HepG2 (cell line): ENCODE measurements around the gene APOA1. TPM values are rescaled to one million over a fixed set of nuclear protein-coding genes. Genes with fewer than 3 reads are reported as not detected.

Source experiments
- ASH2L ChIP-seq: fragments of 300-600, 200-600 bp; sonication (generic); IDR thresholded peaks from 2 replicates; pipeline ENCODE4 v1.7.0; 2017; ENCODE audit warnings: low read depth, mild to moderate bottlenecking, moderate library complexity, mixed read lengths, low read length; ENCODE audit not compliant: insufficient read length
- CHD4 ChIP-seq: fragments of 200-600 bp; sonication (generic); IDR thresholded peaks from 2 replicates; pipeline ENCODE4 v1.7.0; 2017; ENCODE audit warnings: mild to moderate bottlenecking, low read length, borderline replicate concordance
- FOXA1 ChIP-seq, 2 experiments: fragments of 450-650 bp in 1 of 2; sonication (generic) in 1 of 2; formaldehyde crosslinking in 1 of 2; IDR thresholded peaks; 2 replicates each; pipeline versions ENCODE4 v1.4.0 to v1.6.1; 2016 to 2020; ENCODE audit warnings: missing genetic modification reagents in 1 of 2
- JUND ChIP-seq: sonication (generic); formaldehyde crosslinking; IDR thresholded peaks from 2 replicates; pipeline ENCODE4 v1.8.0; 2022; ENCODE audit warnings: mild to moderate bottlenecking, missing genetic modification reagents
- MAFF ChIP-seq: IDR thresholded peaks from 2 replicates; pipeline ENCODE4 v1.6.1; 2011; ENCODE audit warnings: low read depth, low read length, improper control_type of control experiment
- PTBP1 ChIP-seq: fragments of 200-400 bp; formaldehyde crosslinking; IDR thresholded peaks from 2 replicates; pipeline ENCODE4 v1.6.1; 2018; ENCODE audit warnings: low read length, low read depth; ENCODE audit not compliant: poor library complexity, severe bottlenecking
- RFX5 ChIP-seq: IDR thresholded peaks from 2 replicates; pipeline ENCODE4 v1.6.1; 2011; ENCODE audit warnings: low read depth, low read length, improper control_type of control experiment
- TEF ChIP-seq: sonication (generic); formaldehyde crosslinking; IDR thresholded peaks from 2 replicates; pipeline ENCODE4 v1.5.0; 2020; ENCODE audit warnings: missing genetic modification reagents
- ZNF235 ChIP-seq: sonication (generic); formaldehyde crosslinking; IDR thresholded peaks from 2 replicates; pipeline ENCODE4 v1.8.1; 2023; ENCODE audit warnings: mild to moderate bottlenecking, missing genetic modification reagents, borderline replicate concordance
- ZNF24 ChIP-seq: fragments of 450-650 bp; IDR thresholded peaks from 2 replicates; pipeline ENCODE4 v1.6.1; 2017; ENCODE audit warnings: antibody characterized with exemption, mild to moderate bottlenecking
- ZNF704 ChIP-seq: sonication (generic); formaldehyde crosslinking; IDR thresholded peaks from 2 replicates; pipeline ENCODE4 v1.8.1; 2023; ENCODE audit warnings: mild to moderate bottlenecking, inconsistent platforms, moderate library complexity, missing genetic modification reagents, borderline replicate concordance
- ZSCAN22 ChIP-seq: sonication (generic); formaldehyde crosslinking; IDR thresholded peaks from 2 replicates; pipeline ENCODE4 v1.4.0; 2020; ENCODE audit warnings: mild to moderate bottlenecking, missing genetic modification reagents
- polyA plus RNA-seq, 8 experiments: library from polyadenylated mRNA; depleted of rRNA in 3 of 8; stranded (reverse) in 7 of 8; unstranded in 1 of 8; fragments of >200 nt; fragmentation: Illumina TruSeq in 4 of 8; extraction: Trizol in 4 of 8; gene quantifications; 2 replicates each; pipeline versions ENCODE4 v1.2.1 to v1.2.3, GENCODE V29; 2011 to 2016; ENCODE audit warnings: low read depth in 4 of 8, missing spikeins in 1 of 8, mixed read lengths in 1 of 8; ENCODE audit not compliant: insufficient read depth in 1 of 8
- total RNA-seq, 5 experiments: library from RNA; depleted of rRNA; stranded (reverse); fragments of >200 nt; fragmentation: Illumina TruSeq; extraction: Trizol; gene quantifications; 2 replicates each; pipeline ENCODE4 v1.2.3, GENCODE V29; 2016; ENCODE audit warnings: low read depth in 1 of 5
- TF ChIP-seq, protein P1 (sequence below): sonication (generic); formaldehyde crosslinking; conservative IDR thresholded peaks from 2 replicates; pipeline ENCODE4 v1.8.0; 2022; ENCODE audit warnings: low read depth, missing genetic modification reagents
- TF ChIP-seq, protein P2 (sequence below): sonication (generic); formaldehyde crosslinking; IDR thresholded peaks from 2 replicates; pipeline ENCODE4 v1.5.1; 2020; ENCODE audit warnings: mild to moderate bottlenecking, missing genetic modification reagents, moderate library complexity
- TF ChIP-seq, protein P3 (sequence below): sonication (generic); formaldehyde crosslinking; IDR thresholded peaks from 2 replicates; pipeline ENCODE4 v1.4.0; 2020; ENCODE audit warnings: mild to moderate bottlenecking, missing genetic modification reagents, borderline replicate concordance

APOA1 gene
- total and polyA plus RNA-seq, 2 of the 13 experiments (the other 11 are each of a cell fraction or from before 2014, with no cell fraction given): 1,973 to 5,485 TPM

DNA sequence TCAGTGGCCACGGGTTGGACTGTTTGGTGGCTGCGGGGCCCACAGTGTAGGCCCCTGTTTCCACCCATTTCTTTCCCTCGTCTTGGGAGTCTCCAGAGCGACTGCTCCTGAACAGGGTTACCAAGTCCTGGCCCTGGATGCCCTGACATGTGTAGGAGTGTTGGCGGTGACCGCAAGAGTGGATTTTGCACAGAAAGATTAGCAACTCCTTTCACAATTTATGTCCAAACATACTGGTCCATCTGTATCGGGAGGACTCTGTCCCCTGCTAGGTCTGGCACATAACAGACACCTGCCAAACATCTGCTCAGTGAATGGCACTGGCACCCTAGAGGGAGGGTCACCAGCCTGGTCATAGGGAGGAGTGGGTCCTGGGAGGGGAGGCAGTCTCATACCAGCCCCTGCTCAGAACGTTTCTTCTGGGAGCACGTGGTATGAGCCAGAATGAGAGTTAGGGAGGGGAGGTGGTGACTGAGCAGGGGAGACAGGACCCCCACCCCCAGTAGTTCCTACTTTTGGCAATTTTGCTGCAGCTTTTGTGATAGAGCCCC, 3.4 kb upstream of the APOA1 start (continued):
- TF ChIP-seq TEF (CRISPR knock-in tag): no peak
- TF ChIP-seq PTBP1: no peak
- TF ChIP-seq MAFF: no peak
- TF ChIP-seq JUND (CRISPR knock-in tag): no peak
- TF ChIP-seq, protein P1, sequence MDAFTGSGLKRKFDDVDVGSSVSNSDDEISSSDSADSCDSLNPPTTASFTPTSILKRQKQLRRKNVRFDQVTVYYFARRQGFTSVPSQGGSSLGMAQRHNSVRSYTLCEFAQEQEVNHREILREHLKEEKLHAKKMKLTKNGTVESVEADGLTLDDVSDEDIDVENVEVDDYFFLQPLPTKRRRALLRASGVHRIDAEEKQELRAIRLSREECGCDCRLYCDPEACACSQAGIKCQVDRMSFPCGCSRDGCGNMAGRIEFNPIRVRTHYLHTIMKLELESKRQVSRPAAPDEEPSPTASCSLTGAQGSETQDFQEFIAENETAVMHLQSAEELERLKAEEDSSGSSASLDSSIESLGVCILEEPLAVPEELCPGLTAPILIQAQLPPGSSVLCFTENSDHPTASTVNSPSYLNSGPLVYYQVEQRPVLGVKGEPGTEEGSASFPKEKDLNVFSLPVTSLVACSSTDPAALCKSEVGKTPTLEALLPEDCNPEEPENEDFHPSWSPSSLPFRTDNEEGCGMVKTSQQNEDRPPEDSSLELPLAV (CRISPR knock-in tag): no peak
- no peak for TF ChIP-seq CHD4
- peak; percentile 47 for TF ChIP-seq ASH2L
- TF ChIP-seq ZSCAN22: no peak
- TF ChIP-seq ZNF704: no peak
- TF ChIP-seq, protein P2, sequence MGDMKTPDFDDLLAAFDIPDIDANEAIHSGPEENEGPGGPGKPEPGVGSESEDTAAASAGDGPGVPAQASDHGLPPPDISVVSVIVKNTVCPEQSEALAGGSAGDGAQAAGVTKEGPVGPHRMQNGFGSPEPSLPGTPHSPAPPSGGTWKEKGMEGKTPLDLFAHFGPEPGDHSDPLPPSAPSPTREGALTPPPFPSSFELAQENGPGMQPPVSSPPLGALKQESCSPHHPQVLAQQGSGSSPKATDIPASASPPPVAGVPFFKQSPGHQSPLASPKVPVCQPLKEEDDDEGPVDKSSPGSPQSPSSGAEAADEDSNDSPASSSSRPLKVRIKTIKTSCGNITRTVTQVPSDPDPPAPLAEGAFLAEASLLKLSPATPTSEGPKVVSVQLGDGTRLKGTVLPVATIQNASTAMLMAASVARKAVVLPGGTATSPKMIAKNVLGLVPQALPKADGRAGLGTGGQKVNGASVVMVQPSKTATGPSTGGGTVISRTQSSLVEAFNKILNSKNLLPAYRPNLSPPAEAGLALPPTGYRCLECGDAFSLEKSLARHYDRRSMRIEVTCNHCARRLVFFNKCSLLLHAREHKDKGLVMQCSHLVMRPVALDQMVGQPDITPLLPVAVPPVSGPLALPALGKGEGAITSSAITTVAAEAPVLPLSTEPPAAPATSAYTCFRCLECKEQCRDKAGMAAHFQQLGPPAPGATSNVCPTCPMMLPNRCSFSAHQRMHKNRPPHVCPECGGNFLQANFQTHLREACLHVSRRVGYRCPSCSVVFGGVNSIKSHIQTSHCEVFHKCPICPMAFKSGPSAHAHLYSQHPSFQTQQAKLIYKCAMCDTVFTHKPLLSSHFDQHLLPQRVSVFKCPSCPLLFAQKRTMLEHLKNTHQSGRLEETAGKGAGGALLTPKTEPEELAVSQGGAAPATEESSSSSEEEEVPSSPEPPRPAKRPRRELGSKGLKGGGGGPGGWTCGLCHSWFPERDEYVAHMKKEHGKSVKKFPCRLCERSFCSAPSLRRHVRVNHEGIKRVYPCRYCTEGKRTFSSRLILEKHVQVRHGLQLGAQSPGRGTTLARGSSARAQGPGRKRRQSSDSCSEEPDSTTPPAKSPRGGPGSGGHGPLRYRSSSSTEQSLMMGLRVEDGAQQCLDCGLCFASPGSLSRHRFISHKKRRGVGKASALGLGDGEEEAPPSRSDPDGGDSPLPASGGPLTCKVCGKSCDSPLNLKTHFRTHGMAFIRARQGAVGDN: peak; percentile 82
- TF ChIP-seq ZNF235 (CRISPR knock-in tag): no peak
- TF ChIP-seq, protein P3, sequence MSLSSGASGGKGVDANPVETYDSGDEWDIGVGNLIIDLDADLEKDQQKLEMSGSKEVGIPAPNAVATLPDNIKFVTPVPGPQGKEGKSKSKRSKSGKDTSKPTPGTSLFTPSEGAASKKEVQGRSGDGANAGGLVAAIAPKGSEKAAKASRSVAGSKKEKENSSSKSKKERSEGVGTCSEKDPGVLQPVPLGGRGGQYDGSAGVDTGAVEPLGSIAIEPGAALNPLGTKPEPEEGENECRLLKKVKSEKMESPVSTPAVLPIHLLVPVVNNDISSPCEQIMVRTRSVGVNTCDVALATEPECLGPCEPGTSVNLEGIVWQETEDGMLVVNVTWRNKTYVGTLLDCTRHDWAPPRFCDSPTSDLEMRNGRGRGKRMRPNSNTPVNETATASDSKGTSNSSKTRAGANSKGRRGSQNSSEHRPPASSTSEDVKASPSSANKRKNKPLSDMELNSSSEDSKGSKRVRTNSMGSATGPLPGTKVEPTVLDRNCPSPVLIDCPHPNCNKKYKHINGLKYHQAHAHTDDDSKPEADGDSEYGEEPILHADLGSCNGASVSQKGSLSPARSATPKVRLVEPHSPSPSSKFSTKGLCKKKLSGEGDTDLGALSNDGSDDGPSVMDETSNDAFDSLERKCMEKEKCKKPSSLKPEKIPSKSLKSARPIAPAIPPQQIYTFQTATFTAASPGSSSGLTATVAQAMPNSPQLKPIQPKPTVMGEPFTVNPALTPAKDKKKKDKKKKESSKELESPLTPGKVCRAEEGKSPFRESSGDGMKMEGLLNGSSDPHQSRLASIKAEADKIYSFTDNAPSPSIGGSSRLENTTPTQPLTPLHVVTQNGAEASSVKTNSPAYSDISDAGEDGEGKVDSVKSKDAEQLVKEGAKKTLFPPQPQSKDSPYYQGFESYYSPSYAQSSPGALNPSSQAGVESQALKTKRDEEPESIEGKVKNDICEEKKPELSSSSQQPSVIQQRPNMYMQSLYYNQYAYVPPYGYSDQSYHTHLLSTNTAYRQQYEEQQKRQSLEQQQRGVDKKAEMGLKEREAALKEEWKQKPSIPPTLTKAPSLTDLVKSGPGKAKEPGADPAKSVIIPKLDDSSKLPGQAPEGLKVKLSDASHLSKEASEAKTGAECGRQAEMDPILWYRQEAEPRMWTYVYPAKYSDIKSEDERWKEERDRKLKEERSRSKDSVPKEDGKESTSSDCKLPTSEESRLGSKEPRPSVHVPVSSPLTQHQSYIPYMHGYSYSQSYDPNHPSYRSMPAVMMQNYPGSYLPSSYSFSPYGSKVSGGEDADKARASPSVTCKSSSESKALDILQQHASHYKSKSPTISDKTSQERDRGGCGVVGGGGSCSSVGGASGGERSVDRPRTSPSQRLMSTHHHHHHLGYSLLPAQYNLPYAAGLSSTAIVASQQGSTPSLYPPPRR (CRISPR knock-in tag): no peak; the same call in 1 of the 2 replicates
- TF ChIP-seq ZNF24: no peak
- no peak for TF ChIP-seq RFX5
- TF ChIP-seq FOXA1 (IDR thresholded peaks at IDR 0.05): no peak
- 0 out of 2 replicates have a peak, but pooled peaks have one; percentile 7 for TF ChIP-seq FOXA1 (CRISPR knock-in tag; IDR thresholded peaks at IDR 0.05)
